NCI-H2107 treated with DMSO at 0.1 percent for 48 hours (cell line): ENCODE results near the gene KSR1.

ENCODE experiments used
- DNase-seq: peaks from one replicate; lab custom pipeline; 2025; ENCODE audit not compliant: unreplicated experiment; lab: John Stamatoyannopoulos, UW

Gene KSR1

GRCh38 chr17:27581016-27581415 lies 124.8 kb downstream of the KSR1 start:
- no peak for DNase-seq

GRCh38 chr17:27582696-27583095 lies 126.4 kb downstream of the KSR1 start:
- no peak for DNase-seq

GRCh38 chr17:27585153-27585681 lies 129.0 kb downstream of the KSR1 start:
- no peak for DNase-seq

- no peak for DNase-seq
Measured at GRCh38 chr17:27585792-27586191, 129.5 kb downstream of the KSR1 start.

- no peak for DNase-seq
Measured at GRCh38 chr17:27586203-27586721, 130.0 kb downstream of the KSR1 start.

GRCh38 chr17:27588354-27588753 lies 132.1 kb downstream of the KSR1 start:
- DNase-seq = no peak

- no peak for DNase-seq
Measured at GRCh38 chr17:27590864-27591263, 134.6 kb downstream of the KSR1 start.

GRCh38 chr17:27591986-27592385 lies 135.7 kb downstream of the KSR1 start:
- no peak for DNase-seq

GRCh38 chr17:27593232-27593856 lies 137.1 kb downstream of the KSR1 start:
- no peak for DNase-seq

- DNase-seq = no peak
Measured at GRCh38 chr17:27593857-27594255, 137.6 kb downstream of the KSR1 start.

- DNase-seq = no peak
Measured at GRCh38 chr17:27595208-27595607, 139.0 kb downstream of the KSR1 start.

GRCh38 chr17:27596096-27596495 lies 139.8 kb downstream of the KSR1 start:
- DNase-seq = no peak

GRCh38 chr17:27596566-27597187 lies 140.4 kb downstream of the KSR1 start:
- DNase-seq = no peak

- no peak for DNase-seq
Measured at GRCh38 chr17:27597188-27597580, 140.9 kb downstream of the KSR1 start.

GRCh38 chr17:27597783-27598320 lies 141.6 kb downstream of the KSR1 start:
- no peak for DNase-seq

GRCh38 chr17:27598337-27599050 lies 142.2 kb downstream of the KSR1 start:
- no peak for DNase-seq

GRCh38 chr17:27600471-27600870 lies 144.2 kb downstream of the KSR1 start:
- no peak for DNase-seq

GRCh38 chr17:27601069-27601974 lies 145.1 kb downstream of the KSR1 start:
- peak; percentile 10 for DNase-seq

GRCh38 chr17:27601975-27602302 lies 145.7 kb downstream of the KSR1 start:
- no peak for DNase-seq

- no peak for DNase-seq
Measured at GRCh38 chr17:27602721-27603420, 146.6 kb downstream of the KSR1 start.
